Sigmoid colon (tissue), 4 donors: ENCODE results near the gene GABRB2.

ENCODE experiments used
- CTCF ChIP-seq, 4 experiments: fragments of 450-650 bp in 3 of 4; fragments of 200-600 bp in 1 of 4; IDR thresholded peaks; one replicate each; pipeline ENCODE4 v1.5.1; 2016 to 2019; ENCODE audit warnings: antibody characterized with exemption in 4 of 4, mild to moderate bottlenecking in 3 of 4, moderate library complexity in 2 of 4
- EP300 ChIP-seq, 4 donors: sonication (generic); formaldehyde crosslinking; IDR thresholded peaks; one replicate each; pipeline ENCODE4 v1.6.1; 2017; ENCODE audit warnings: antibody characterized with exemption in 4 of 4

- TF ChIP-seq CTCF (IDR thresholded peaks at IDR 0.05), result no peak
- TF ChIP-seq EP300 (IDR thresholded peaks at IDR 0.05), result no peak
Observed at GRCh38 chr5:161403996-161404395, 142.5 kb downstream of the GABRB2 start.
